Mucosa of descending colon (tissue), 3 donors: ENCODE data around the gene ZNF385C. TPM values are rescaled to one million over a fixed set of nuclear protein-coding genes. Genes with fewer than 3 reads are reported as not detected.

Experiments used
- ATAC-seq: fragments of 200-7000 bp; cut with Tn5 transposase; one replicate; pipeline ENCODE4 v1.9.1; 2020; ENCODE audit warnings: mild to moderate bottlenecking, moderate library complexity
- DNase-seq, 3 donors: peaks; one replicate each; pipeline ENCODE4 v3.0.0-alpha.2; 2020
- H3K36me3 ChIP-seq: fragments of 200-600 bp; one replicate; pipeline ENCODE4 v1.8.0; 2021; ENCODE audit warnings: low read depth, mild to moderate bottlenecking
- H3K4me1 ChIP-seq: fragments of 200-600 bp; one replicate; pipeline ENCODE4 v1.8.0; 2021; ENCODE audit warnings: low read depth, mild to moderate bottlenecking
- H3K4me3 ChIP-seq: fragments of 200-600 bp; one replicate; pipeline ENCODE4 v1.8.0; 2021; ENCODE audit warnings: mild to moderate bottlenecking
- H3K9me3 ChIP-seq: fragments of 200-600 bp; one replicate; pipeline ENCODE4 v1.8.0; 2021; ENCODE audit warnings: mild to moderate bottlenecking
- CTCF ChIP-seq: fragments of 200-600 bp; IDR thresholded peaks from one replicate; pipeline ENCODE4 v1.8.0; 2022; ENCODE audit warnings: antibody characterized with exemption, mild to moderate bottlenecking
- intact Hi-C, 2 donors: fragments of 100-400 bp; cut with DNase I in 1 of 2; cut with micrococcal nuclease in 1 of 2; formaldehyde crosslinking; loops; one replicate each; pipeline versions ENCODE4 v1.11.0 to v1.11.1; 2022; cut with DNase I, micrococcal nuclease
- total RNA-seq, 3 donors: library from RNA; stranded (reverse); fragmentation: NEBNext Ultra II Directional in 2 of 3; extraction: Animal tissue kit (Norgen Biotek cat#: 25700) in 2 of 3; gene quantifications; one replicate each; pipeline versions ENCODE4 v1.2.1 to v1.2.4, GENCODE V29; 2021 to 2023
- donor health status: DM: no; HTN: no; CAD: no; lungs with moderate emphysema.
- donor health status: DM: no; HTN: no; CAD: no.
- donor health status: DM: no; HTN: yes; CAD: no.

ZNF385C gene
- total RNA-seq, 3 donors from 2014 or later: 0.41 to 0.96 (median 0.58) TPM

DNA sequence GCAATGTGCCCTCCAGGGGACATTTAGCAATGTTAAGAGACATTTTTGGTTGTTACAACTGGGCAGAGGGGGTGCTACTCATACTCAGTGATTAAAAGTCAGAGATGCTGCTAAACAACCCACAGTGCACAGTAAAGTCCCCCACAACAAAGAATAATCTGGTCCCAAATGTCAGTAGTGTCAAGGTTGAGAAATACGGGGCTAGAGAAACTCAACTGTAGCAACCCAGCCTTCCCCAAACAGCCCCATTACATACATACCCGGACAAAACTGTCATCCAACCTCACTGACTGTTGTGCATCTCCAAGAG lies 101.5 kb downstream of the ZNF385C start:
- Histone ChIP-seq H3K36me3 (peaks cover 19% of the 10 kb centered on the region), H3K4me3 (no peak overlapping the region), H3K9me3 (no peaks in the 10 kb centered on the region), H3K4me1 (peaks cover 14% of the 10 kb centered on the region)
- intact Hi-C loops: no loop called here
- TF ChIP-seq CTCF: no peak
- ATAC-seq (no peak), DNase-seq (no peak)

GRCh38 chr17:41992576-41992975 lies 105.7 kb downstream of the ZNF385C start:
- intact Hi-C loops: no loop called here
- DNase-seq (no peak), ATAC-seq (no peak)
- Histone ChIP-seq H3K36me3 (peaks cover 12% of the 10 kb centered on the region), H3K4me3 (no peak overlapping the region), H3K4me1 (peaks cover 20% of the 10 kb centered on the region), H3K9me3 (no peaks in the 10 kb centered on the region)
- no peak for TF ChIP-seq CTCF

GRCh38 chr17:41989702-41990419 lies 108.4 kb downstream of the ZNF385C start:
- no peaks in the 10 kb centered on the region for H3K9me3 ChIP-seq
- H3K4me3 ChIP-seq: no peak overlapping the region
- DNase-seq (peak in 2 of 3 donors; percentile 7 to 52), ATAC-seq (peak; percentile 90)
- peaks cover 2% of the 10 kb centered on the region for H3K36me3 ChIP-seq
- TF ChIP-seq CTCF: no peak
- H3K4me1 ChIP-seq: peaks cover 20% of the 10 kb centered on the region
- intact Hi-C loops: no loop called here

DNA sequence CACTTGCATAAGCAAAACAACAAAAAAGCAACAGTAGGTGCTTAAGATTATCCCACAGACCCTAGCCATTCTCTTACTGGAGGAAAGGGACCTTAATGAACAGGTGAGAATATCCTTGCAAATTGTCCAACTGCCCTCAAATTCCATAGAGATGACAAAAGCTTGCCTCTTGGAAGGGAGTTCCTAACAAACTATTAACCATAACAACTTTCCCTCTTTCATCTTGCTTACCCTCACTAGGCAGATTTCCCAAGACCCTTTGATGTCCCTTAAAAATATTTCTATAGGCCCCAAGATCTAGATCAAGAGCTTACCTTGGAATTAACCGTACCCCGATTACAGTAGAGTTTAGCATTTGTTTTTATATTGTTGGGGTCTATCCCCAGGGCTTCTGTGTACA lies 109.9 kb downstream of the ZNF385C start:
- DNase-seq (no peak), ATAC-seq (no peak)
- Histone ChIP-seq H3K4me3 (no peak overlapping the region), H3K9me3 (no peaks in the 10 kb centered on the region), H3K4me1 (peaks cover 20% of the 10 kb centered on the region), H3K36me3 (no peaks in the 10 kb centered on the region)
- intact Hi-C loops: no loop called here
- TF ChIP-seq CTCF: no peak

DNA sequence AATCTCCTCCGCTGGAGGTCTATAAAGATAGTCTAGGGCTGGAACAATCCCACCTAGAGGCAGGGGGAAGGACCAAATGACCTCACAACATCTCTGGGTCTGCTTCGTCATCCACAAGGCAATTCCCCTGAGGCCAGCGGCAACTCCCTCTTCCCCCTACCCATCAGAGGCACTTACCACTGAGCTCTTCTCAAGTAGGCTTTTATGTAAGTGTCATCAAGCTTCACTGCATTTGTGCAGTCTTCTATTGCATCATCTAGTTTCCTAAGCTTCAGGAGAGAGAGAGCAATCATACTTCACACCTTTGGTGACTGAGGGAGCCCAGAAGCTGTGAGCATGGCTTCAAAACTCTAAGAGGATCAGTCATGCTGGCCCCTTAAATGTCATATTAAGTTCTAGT lies 110.6 kb downstream of the ZNF385C start:
- Histone ChIP-seq H3K4me3 (no peak overlapping the region), H3K36me3 (no peaks in the 10 kb centered on the region), H3K9me3 (no peaks in the 10 kb centered on the region), H3K4me1 (peaks cover 20% of the 10 kb centered on the region)
- no peak for TF ChIP-seq CTCF
- DNase-seq (peak in 1 of 3 donors; percentile 7), ATAC-seq (no peak)
- intact Hi-C loops: no loop called here

- no peaks in the 10 kb centered on the region for H3K36me3 ChIP-seq
- DNase-seq (no peak), ATAC-seq (no peak)
- no peak overlapping the region for H3K4me3 ChIP-seq
- peaks cover 20% of the 10 kb centered on the region for H3K4me1 ChIP-seq
- intact Hi-C loops: no loop called here
- no peaks in the 10 kb centered on the region for H3K9me3 ChIP-seq
- no peak for TF ChIP-seq CTCF
These were observed 111.6 kb downstream of the ZNF385C start for GRCh38 chr17:41986634-41987033.
